Spleen (tissue), 11 donors: Measurements from ENCODE around the gene CNP. TPM values are rescaled to one million over a fixed set of nuclear protein-coding genes. Genes with fewer than 3 reads are reported as not detected.

Experiments used
- DNase-seq: peaks from one replicate; pipeline ENCODE4 v3.0.0-alpha.2; 2020
- H3K27ac ChIP-seq, 8 donors: fragments of 200-600 bp; sonication (generic) in 7 of 8; 1 replicate in 4 of 8; 2 replicates in 4 of 8; pipeline versions ENCODE4 v1.5.0 to v1.8.0; 2016 to 2021; ENCODE audit warnings: inconsistent platforms in 4 of 8, mild to moderate bottlenecking in 4 of 8, moderate library complexity in 1 of 8
- H3K27me3 ChIP-seq, 7 donors: fragments of 200-600 bp; sonication (generic) in 6 of 7; replicated peaks in 1 of 7; 1 replicate in 4 of 7; 2 replicates in 3 of 7; pipeline versions ENCODE4 v1.5.0 to v1.8.0; 2016 to 2021; ENCODE audit warnings: inconsistent platforms in 3 of 7, mild to moderate bottlenecking in 1 of 7
- H3K36me3 ChIP-seq, 6 donors: fragments of 200-600 bp; sonication (generic) in 5 of 6; 1 replicate in 4 of 6; 2 replicates in 2 of 6; pipeline versions ENCODE4 v1.5.0 to v1.8.0; 2016 to 2021; ENCODE audit warnings: inconsistent platforms in 2 of 6
- H3K4me1 ChIP-seq, 6 donors: fragments of 200-600 bp; sonication (generic) in 5 of 6; 1 replicate in 3 of 6; 2 replicates in 3 of 6; pipeline versions ENCODE4 v1.5.0 to v1.8.0; 2016 to 2021; ENCODE audit warnings: inconsistent platforms in 3 of 6
- H3K4me3 ChIP-seq, 8 donors: fragments of 200-600 bp; sonication (generic) in 7 of 8; 1 replicate in 4 of 8; 2 replicates in 4 of 8; pipeline versions ENCODE4 v1.5.0 to v1.8.0; 2016 to 2021; ENCODE audit warnings: inconsistent platforms in 4 of 8, mild to moderate bottlenecking in 4 of 8, moderate library complexity in 2 of 8
- H3K9me3 ChIP-seq, 8 donors: fragments of 200-600 bp; sonication (generic) in 7 of 8; 1 replicate in 4 of 8; 2 replicates in 4 of 8; pipeline versions ENCODE4 v1.5.0 to v1.8.0; 2016 to 2021; ENCODE audit warnings: inconsistent platforms in 4 of 8
- POLR2A ChIP-seq, 3 donors: fragments of 450-650 bp; IDR thresholded peaks; one replicate each; pipeline ENCODE4 v1.5.1; 2017; ENCODE audit warnings: antibody characterized with exemption in 3 of 3, mild to moderate bottlenecking in 1 of 3
- POLR2AphosphoS5 ChIP-seq, 3 donors: sonication (generic); formaldehyde crosslinking; IDR thresholded peaks; one replicate each; pipeline ENCODE4 v1.5.1; 2017; ENCODE audit warnings: antibody characterized with exemption in 3 of 3
- WGBS, 5 donors: extraction: QIAGEN DNeasy Blood & Tissue Kit in 3 of 5; methylation state at CpG; one replicate each; pipeline versions ENCODE4 v1.1.5 to v1.1.7; 2013 to 2018; 5-methylcytosine and 5-hydroxymethylcytosine counted together
- intact Hi-C: fragments of 100-400 bp; cut with DNase I; formaldehyde crosslinking; loops from one replicate; pipeline ENCODE4 v1.15.0; 2023; ENCODE audit warnings: low total_unique reads
- polyA plus RNA-seq, 3 donors: library from polyadenylated mRNA; stranded (reverse); fragments of 200-250 nt; gene quantifications; one replicate each; pipeline ENCODE4 v1.2.1, GENCODE V29; 2013
- total RNA-seq, 7 donors: library from RNA; depleted of rRNA in 3 of 7; stranded (reverse); fragments of >200 nt in 3 of 7; fragmentation: NEBNext Ultra II Directional in 4 of 7; extraction: Animal tissue kit (Norgen Biotek cat#: 25700) in 4 of 7; gene quantifications; one replicate each; pipeline versions ENCODE4 v1.1.0 to v1.2.1, GENCODE V29; 2016 to 2021
- TF ChIP-seq, protein P1 (sequence below), 11 experiments: fragments of 200-600 bp in 7 of 11; fragments of 450-650 bp in 4 of 11; sonication (generic) in 4 of 11; IDR thresholded peaks in 8 of 11; conservative IDR thresholded peaks in 3 of 11; 1 replicate in 7 of 11; 2 replicates in 4 of 11; pipeline versions ENCODE4 v1.4.0 to v1.8.0; 2016 to 2021; ENCODE audit warnings: antibody characterized with exemption in 11 of 11, inconsistent platforms in 4 of 11, mild to moderate bottlenecking in 1 of 11
- donor health status: healthy with polysubstance abuse.
- donor health status: DM: no; HTN: no; CAD: no; lungs with moderate emphysema.
- donor health status: DM: no; HTN: no; CAD: no.
- donor health status: Bipolar disorder and iron deficiency.
- donor health status: healthy.
- donor health status: DM: no; HTN: no; CAD: no.
- donor health status: DM: yes; HTN: yes; CAD: no.

The CNP gene
- total and polyA plus RNA-seq, 10 donors: 22.3 to 49.8 (median 41.7) TPM

DNA sequence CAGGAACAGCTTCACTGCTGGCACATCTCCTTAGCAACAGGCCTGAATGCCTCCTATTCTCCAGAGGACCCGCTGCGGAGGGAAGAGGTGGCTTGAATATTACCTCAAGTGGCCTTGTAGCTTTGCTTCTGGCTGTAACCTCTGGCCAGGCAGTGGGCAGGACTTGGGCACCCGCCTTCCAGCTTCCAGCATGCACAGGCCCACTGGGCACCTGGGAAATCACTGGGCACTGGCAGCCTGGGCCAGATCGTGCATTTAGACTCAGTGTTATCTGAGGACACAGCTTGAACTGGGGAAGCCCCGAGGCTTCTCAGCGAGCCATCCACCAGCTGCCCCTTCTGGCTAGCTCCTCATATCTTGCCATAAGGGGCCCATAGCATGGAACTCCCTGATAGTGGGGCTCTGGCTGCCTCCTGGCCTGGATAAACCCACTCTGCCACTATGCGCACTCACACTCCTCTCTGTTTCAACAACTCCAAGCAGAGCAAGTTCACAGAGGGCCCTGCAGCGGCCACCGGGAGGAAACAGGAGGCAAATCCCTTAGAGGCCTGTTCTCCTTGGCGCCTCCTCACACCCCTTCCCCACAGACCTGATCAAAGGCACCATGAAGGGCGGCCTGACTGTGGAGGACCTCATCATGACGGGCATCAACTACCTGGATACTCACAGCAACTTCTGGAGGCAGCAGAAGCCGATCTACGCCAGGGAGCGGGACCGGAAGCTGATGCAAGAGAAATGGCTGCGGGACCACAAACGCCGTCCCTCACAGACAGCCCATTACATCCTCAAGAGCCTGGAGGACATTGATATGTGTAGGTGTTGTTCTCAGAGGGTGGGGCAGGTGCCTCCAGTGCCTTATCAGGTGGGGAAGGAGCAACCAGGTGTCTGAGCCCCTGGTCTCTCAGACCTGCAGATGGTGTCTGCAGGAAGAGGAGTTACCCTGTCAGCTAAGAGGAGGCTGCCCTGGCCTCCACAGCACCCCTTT lies 28.3 kb upstream of the CNP start:
- 87 to 95% (median 90%) methylated on average over 17 to 19 of the region's 19 CpGs for WGBS, 5 donors
- no peaks in the 10 kb centered on the region for H3K27me3 ChIP-seq
- no peak for DNase-seq
- H3K4me3 ChIP-seq: no peak overlapping the region
- no peaks in the 10 kb centered on the region for H3K36me3 ChIP-seq
- no peak for TF ChIP-seq POLR2AphosphoS5 (IDR thresholded peaks at IDR 0.05)
- TF ChIP-seq, protein P1, sequence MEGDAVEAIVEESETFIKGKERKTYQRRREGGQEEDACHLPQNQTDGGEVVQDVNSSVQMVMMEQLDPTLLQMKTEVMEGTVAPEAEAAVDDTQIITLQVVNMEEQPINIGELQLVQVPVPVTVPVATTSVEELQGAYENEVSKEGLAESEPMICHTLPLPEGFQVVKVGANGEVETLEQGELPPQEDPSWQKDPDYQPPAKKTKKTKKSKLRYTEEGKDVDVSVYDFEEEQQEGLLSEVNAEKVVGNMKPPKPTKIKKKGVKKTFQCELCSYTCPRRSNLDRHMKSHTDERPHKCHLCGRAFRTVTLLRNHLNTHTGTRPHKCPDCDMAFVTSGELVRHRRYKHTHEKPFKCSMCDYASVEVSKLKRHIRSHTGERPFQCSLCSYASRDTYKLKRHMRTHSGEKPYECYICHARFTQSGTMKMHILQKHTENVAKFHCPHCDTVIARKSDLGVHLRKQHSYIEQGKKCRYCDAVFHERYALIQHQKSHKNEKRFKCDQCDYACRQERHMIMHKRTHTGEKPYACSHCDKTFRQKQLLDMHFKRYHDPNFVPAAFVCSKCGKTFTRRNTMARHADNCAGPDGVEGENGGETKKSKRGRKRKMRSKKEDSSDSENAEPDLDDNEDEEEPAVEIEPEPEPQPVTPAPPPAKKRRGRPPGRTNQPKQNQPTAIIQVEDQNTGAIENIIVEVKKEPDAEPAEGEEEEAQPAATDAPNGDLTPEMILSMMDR (IDR thresholded peaks at IDR 0.05 in 8 of 11, conservative IDR thresholded peaks at IDR 0.05 in 3 of 11): no peak
- TF ChIP-seq POLR2A (IDR thresholded peaks at IDR 0.05): no peak
- no peak overlapping the region for H3K27ac ChIP-seq
- peaks cover 0 to 3% (median 0%) of the 10 kb centered on the region in 6 donors for H3K4me1 ChIP-seq
- intact Hi-C loops: no loop called here
- no peaks in the 10 kb centered on the region for H3K9me3 ChIP-seq

DNA sequence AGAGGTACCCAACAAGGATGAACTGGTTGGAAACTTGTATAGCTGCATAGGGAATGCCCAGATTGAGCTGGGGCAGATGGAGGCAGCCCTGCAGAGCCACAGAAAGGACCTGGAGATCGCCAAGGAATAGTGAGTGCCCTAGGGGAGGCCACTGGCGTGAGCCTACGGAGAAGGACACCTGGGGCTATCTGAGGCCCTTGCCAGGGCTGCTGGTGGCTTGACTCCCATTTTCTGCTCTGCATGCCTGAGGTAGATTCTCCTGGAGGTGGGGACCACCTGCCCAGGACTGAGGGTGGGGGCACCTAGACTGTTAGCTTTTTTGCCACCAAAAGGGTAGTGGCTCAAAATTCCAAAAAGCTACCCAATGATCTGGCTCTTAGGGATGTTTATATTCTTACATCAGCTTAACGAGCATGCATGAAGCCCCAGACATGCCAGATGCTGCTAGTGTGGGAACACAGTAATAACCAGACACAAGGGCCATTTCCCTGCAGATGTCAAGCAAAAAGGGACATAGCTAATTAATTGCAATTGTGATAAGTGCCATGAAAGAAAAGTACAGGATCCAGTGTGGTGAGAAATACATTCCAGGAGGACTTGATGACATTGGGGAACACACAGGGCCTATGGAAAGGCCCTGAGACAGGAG lies 27.4 kb upstream of the CNP start:
- TF ChIP-seq POLR2A (IDR thresholded peaks at IDR 0.05) (no peak), POLR2AphosphoS5 (IDR thresholded peaks at IDR 0.05) (no peak)
- TF ChIP-seq, protein P1 (IDR thresholded peaks at IDR 0.05 in 8 of 11, conservative IDR thresholded peaks at IDR 0.05 in 3 of 11): no peak
- no peaks in the 10 kb centered on the region for H3K36me3 ChIP-seq
- H3K27ac ChIP-seq: no peak overlapping the region
- intact Hi-C loops: no loop called here
- H3K27me3 ChIP-seq: no peaks in the 10 kb centered on the region
- no peaks in the 10 kb centered on the region for H3K9me3 ChIP-seq
- no peak overlapping the region for H3K4me3 ChIP-seq
- no peaks in the 10 kb centered on the region for H3K4me1 ChIP-seq
- DNase-seq: no peak
- WGBS, 5 donors: 84 to 94% (median 90%) methylated on average over 4 of the region's 4 CpGs

DNA sequence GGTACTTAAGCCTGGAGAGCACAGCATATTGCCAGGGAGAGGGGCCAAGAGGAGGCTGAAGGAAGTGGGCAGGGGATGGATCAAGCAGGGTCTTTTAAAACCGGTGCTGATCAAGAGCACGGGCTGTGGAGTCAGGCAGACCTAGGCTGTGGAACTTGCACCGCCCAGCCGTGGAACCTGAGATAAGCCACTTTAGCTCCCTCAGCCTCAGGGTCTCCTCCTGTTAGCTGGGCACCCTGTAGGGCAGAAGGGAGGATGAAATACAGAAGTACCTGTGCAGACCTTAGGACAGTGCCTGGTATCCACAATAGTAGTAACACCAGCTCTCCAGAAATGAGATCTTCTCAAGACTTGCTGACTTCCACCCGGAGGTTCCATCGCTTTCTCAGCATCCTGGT lies 26.9 kb upstream of the CNP start:
- H3K9me3 ChIP-seq: no peaks in the 10 kb centered on the region
- 87 to 96% (median 93%) methylated on average over 6 of the region's 6 CpGs for WGBS, 5 donors
- no peak overlapping the region for H3K4me3 ChIP-seq
- no peaks in the 10 kb centered on the region for H3K36me3 ChIP-seq
- no peak for TF ChIP-seq POLR2A (IDR thresholded peaks at IDR 0.05)
- no peak for TF ChIP-seq POLR2AphosphoS5 (IDR thresholded peaks at IDR 0.05)
- TF ChIP-seq, protein P1 (IDR thresholded peaks at IDR 0.05 in 8 of 11, conservative IDR thresholded peaks at IDR 0.05 in 3 of 11): no peak
- H3K27me3 ChIP-seq: no peaks in the 10 kb centered on the region
- H3K4me1 ChIP-seq: no peaks in the 10 kb centered on the region
- intact Hi-C loops: no loop called here
- DNase-seq: no peak
- H3K27ac ChIP-seq: no peak overlapping the region

DNA sequence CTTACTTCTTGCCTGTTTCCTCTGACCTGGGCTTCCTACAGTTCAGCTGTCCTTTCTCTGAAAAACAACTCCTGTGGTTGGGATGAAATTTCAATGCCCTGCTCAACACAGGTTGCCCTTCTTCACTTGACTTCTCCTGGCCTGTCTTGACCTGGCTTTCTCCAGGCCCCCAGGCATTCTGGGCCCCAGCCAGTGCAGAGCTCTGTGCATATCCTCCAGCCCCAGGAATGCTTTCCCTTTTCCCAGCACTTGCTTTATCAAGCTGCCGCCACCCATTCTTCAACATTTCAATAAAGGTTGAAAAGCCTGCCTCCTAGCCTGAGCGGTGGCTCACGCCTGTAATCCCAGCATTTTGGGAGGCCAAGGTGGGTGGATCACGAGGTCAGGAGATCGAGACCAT lies 25.4 kb upstream of the CNP start:
- intact Hi-C loops: no loop called here
- 88 to 96% (median 93%) methylated on average over 5 of the region's 5 CpGs for WGBS, 5 donors
- no peaks in the 10 kb centered on the region for H3K9me3 ChIP-seq
- no peaks in the 10 kb centered on the region for H3K4me1 ChIP-seq
- no peak for DNase-seq
- TF ChIP-seq, protein P1 (IDR thresholded peaks at IDR 0.05 in 8 of 11, conservative IDR thresholded peaks at IDR 0.05 in 3 of 11): no peak
- TF ChIP-seq POLR2AphosphoS5 (IDR thresholded peaks at IDR 0.05): no peak
- TF ChIP-seq POLR2A (IDR thresholded peaks at IDR 0.05): no peak
- no peak overlapping the region for H3K4me3 ChIP-seq
- no peaks in the 10 kb centered on the region for H3K27me3 ChIP-seq
- H3K36me3 ChIP-seq: no peaks in the 10 kb centered on the region
- no peak overlapping the region for H3K27ac ChIP-seq
